GM21423 (cell line): ENCODE data around the gene CLIC1.
A peak's percentile ranks its signal among the peaks of the same experiment; 100 is the strongest.

Source experiments
- ATAC-seq: cut with Tn5 transposase; IDR thresholded peaks from one replicate; pipeline ENCODE4 v1.9.1; 2021; ENCODE audit warnings: mild to moderate bottlenecking, moderate library complexity; ENCODE audit not compliant: unreplicated experiment

CLIC1 gene

DNA sequence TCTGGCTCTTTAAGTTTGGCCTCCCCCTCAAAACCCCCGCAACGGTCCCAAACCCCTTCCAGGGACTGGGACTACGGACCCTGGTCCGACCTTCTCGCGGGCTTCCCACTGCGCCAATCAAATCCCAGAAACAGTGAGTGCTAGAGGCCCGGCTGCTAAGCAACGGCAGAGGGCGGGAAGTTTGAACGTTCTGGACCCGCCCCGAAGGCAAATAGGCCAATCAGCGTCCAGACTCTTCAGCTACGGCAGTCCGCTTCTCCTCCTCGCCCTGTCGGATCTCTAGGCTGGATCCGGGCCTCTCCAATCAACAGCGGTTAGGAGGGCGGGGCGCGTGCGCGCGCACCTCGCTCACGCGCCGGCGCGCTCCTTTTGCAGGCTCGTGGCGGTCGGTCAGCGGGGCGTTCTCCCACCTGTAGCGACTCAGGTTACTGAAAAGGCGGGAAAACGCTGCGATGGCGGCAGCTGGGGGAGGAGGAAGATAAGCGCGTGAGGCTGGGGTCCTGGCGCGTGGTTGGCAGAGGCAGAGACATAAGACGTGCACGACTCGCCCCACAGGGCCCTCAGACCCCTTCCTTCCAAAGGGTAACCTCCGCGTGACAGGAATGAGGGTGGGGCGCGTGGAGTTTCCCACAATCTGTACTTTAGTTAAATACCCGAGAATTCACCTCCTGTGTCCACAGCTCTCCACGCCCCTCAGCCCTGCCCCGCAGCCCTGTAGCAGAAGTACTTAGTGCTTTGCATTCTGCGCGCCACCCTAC is 3.5 kb upstream of the CLIC1 start, which contains the start of gene MSH5:
TSS of gene MSH5 (plus strand) at position 367 of the 758 bp plus-strand sequence. CDS start 462 bp downstream, outside the sequence.
- peak; percentile 69 for ATAC-seq

DNA sequence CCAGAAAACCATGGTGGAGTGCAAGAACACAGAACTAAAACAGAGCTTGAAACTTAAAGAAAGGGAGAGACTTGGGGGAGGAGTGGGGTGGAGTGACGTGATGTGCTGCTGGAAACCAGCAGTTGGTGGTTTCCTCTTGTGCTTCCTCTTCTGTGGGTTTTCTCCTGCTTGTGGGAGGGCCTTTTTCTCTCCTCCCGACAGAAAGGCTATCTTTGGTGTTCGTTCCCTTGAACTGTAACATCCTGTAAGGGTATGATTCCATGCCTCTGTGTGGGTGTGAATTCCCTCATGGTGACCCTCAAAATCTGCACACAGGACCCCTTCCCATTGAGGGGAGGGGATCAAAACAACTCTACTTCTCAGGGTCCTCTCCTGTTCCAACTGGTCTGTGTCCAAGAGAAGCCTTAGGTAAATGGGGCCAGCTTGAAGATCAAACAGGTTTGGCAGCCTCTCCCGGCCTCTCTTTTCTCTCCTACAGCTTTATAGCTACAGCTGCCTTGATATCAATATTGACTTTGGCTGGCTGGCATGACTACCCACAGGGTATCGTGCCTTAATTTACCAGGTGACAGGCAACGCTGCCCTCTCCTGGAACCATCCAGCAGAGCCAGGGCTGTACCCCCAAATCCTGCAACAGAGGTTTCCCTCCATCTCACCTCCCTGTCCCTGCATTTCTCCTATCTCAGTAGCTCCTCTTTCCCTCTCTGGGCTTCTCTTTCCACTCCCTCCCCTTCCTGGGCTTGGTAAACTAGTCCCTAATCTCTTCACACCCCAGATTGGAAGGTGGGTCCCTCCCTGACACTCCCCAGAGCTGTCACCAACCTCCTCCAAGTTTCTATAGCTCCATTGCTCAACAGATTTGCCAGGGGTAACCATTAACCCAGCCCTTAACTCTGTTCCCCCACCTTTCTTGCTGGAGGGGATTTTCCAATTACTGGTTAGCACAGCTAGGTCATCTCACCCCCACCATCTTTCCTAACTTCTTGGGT is 2.0 kb upstream of the CLIC1 start:
- no peak for ATAC-seq

DNA sequence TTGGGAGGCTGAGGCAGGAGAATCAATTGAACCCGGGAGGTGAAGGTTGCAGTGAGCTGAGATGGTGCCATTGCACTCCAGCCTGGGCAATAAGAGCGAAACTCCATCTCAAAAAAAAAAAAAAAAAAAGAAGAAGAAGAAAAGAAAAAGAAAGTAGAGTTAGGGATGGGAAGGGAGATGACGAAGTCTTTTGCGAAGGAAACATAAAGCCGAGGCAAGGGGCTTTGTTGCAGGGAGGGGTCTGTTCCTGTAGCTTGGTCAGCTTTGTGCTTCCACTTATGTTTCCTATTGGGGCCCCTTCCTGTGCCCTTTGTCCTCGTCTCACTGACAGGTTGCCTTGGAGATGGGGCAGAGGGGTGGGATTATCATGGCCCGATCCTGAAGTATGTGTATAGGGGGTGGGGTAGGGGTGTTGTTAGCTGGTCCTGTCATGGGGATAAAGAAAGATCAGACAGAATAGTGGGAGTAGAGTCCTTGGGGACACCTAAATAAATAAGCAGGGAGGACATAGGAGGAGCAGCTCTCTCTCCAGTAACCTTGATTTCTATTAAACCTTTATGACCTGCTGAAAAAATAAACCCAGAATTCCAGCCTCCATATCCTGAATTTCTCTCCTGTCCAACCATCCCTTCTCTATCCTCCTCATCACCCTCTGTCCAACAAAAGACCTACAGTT is 1.1 kb upstream of the CLIC1 start:
- ATAC-seq, result no peak

DNA sequence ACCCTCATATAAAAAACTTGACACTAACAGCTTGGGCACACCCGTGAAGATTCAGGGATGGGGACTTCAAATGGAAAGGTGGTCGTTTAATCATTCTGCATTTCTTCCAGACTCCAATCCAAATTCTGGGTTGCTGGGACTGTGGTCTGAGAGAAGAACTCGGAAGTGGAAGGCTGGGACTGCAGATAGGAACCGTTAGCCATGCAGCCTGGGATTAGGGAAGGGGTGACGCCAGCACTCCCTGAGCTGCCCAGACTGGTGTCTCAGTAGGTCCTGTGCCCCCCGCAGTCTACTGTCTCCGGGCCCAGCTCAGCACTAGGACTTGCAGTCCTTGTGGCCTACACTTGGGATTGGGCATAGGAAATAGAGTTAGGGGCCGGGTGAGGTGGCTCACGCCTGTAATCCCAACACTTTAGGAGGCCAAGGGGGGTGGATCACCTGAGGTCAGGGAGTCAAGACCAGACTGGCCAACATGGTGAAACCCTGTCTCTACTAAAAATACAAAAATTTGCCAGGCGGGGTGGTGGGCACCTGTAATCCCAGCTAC is 511 bp upstream of the CLIC1 start:
- no peak for ATAC-seq

DNA sequence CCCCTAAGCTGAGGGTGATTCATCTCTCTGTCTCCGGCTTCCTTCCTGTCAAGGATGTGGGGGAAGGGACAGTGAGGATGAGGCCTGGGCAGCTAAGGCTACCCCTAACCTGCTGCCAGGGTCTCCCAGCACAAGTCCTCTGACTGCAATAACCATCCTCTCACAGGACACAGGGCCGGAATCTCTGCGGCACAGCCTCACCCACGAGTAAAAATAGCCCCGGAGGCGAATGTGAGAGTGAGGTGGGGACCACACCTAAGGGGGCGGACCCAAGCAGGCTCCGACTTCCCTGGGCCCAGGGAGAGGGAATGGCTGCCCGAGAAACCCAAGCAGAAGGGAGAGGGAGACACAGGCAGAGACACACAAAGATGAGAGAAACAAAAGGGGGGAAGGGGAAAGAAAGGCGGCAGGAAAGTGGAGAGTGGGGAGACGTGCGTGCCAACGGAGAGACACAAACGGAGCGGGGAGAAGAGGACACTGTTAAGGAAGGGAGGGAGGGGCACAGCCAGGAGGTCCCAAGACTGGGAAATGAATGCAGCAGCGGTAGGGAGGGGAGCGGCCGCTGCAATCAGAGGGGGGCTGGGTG is 1.4 kb downstream of the CLIC1 start:
- peak; percentile 30 for ATAC-seq

DNA sequence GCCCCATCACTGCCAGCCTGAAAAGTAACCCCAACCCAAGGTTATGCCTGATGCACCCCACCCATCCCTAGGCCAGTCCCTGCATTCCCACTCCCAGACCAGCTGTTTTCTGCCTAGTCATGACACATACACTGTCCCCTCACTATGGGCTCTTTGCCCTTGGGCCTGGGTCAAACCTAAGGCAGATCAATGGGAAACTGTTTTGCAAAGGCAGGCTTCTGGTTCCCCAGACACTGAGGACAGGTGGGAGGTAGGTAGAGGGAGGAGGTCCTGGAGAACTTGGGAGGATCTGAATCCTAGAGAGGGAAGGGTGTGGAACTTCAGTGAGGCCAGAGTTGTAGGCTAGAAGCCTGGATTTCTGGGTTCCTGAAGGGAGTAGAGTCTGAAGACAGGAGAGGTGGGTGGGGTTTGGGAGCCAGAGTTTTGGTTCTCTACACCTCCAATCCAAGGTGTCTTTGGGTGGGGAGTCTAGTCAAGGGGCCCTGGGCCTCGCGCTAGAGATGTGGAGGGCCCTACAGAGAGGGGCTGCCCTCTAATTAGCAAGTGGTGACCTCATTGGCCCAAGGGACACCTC is 2.0 kb downstream of the CLIC1 start:
- no peak for ATAC-seq

DNA sequence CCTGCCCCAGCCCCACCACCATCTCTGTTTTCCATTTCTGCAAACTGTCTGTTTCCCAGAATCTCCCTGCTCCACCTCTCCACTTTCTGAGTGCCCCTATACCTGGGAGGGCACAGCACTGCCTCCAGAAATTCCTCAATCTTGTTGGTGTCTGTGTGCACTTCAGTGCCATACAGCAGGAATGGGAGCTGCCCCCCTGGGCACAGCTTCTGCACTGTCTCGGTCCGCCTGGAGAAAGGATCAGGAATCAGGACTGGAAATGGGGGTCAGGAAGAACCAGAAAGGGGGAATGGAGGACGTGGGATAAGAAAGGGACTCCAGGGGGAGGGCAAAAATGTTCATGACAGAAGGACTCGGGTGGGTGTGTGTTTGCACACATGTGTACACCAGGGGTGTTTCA is 2.6 kb downstream of the CLIC1 start:
- no peak for ATAC-seq

DNA sequence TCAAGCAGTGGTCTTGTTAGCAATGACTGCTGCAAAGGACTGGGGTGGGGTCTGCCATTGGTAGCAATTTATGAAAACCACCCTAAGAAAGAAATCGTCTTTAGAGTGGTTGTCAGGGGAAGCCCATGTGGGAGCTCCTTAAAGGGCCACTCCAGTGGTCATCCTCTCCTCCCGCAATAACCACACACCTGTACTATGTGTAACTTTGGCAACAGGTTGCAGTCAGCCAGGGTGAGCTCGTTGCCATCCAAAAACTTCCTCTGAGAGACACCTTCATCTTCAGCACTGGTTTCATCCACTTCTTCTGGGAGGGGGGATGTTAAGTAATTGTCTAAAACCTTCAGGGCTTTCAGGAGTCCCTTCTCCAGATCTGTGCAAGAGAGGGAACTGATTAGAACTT is 4.3 kb downstream of the CLIC1 start:
- no peak for ATAC-seq

DNA sequence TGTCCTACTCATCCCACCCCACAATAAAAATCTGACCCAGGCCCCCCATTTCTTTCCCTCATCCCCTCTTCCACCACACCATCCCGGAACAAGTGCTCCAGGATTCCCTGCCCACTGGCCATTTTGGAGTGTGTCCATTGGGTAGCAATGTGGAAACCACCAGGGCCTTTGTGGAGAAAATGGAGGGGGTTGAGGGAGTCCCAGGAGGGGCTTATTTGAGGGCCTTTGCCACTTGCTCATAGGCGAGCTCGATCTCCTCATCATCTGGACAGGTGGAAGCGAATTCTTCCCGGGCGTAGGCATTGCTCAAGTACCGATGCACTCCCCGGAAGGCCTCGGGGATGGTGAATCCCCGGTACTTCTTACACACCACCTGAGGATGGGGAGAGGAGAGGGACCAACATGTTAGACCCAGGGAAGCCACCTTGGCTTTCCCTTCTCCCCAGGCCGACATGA is 5.7 kb downstream of the CLIC1 start:
- no peak for ATAC-seq

DNA sequence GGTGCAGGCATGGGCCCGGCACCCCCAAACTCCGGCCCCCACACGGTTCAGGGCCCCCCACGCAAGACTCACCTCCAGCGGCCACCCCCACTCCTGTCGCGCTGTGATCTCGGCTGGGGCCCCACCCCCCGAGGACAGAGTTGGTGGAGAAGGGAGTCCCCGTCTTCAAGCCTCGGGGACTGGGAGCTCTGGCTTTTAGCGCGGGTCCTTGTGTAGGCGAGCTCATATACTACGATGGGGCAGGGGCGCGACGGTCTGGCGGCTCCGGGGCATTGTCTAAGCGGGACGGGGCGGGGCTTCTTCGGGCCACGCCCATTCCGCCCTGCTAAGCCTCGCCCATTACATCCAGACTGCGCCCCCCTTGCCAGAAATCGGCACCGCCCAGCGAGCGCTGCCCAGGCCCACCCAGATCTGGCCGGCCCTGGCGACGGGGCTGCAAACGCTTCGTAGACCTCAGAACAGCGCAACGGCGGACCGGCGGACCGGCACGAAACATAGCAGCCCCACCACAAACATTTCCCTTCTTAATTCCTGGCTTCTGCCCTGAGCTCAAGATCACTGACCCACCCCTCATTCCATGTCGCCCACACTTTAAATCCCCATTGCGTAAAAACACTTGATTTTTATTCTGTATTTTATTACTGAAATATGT is 6.2 kb downstream of the CLIC1 start:
- peak; percentile 27 for ATAC-seq

DNA sequence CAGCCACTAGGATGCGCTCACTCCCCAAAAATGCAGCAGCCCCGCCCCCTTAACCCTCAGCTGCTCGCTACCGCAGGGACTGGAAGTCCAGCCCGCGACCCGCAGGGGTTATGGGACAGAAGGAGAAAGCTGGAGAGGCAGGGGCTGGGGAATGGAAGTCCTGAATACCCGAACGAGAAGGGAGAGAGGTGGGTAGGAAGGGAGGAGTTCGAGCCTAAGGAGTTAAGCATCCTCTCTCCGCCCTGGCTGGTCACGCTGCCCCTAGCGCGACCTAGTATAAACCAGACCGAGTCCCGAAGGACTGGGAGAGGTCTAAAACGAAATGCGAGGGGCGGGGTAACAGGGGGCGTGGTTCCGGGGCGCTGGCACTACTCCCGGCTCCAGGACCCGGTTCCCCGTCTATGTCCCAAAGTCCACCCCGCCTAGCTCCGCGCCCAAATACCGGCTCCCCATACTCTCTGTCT is 6.8 kb downstream of the CLIC1 start:
- no peak for ATAC-seq

DNA sequence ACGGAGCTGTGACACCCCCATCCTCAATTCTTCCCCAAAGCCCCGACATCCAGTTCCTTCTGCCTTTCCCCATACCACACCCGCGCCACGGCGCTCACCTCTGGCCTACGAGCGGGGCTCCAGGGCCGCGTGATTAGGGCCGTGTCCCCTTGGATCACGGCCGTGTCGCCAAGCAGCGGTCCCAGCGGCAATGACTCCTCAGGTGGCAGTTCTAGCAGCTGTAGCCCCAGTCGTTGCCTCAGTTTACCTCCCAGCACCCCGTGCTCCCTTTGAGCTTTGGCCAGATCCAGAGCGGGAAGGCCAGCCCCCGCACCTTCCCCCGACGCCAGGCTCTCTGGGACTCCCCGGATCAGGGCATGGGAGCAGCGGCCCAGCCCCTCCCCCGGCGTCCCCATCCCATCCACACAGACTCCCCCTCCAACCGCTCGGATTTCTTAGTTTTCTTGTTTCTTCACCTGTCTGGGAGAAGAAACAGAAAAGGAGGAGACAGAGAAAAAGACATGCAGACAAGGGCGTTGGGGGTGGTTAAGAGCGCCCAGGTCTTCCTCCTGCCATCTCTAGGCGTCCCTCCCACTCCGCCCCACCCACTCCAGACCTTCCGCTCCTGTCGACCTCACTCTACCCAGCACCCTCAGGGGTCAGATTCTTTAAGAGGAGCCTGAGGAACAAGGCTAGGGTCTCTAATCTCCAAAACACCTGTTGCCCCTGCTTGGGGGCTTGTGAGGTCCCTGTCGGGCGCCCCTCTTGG is 7.4 kb downstream of the CLIC1 start, which contains the start of gene DDAH2:
TSS of gene DDAH2 (minus strand) at position 533 of the 748 bp plus-strand sequence. CDS start at position 395, 138 bp downstream.
- no peak for ATAC-seq

DNA sequence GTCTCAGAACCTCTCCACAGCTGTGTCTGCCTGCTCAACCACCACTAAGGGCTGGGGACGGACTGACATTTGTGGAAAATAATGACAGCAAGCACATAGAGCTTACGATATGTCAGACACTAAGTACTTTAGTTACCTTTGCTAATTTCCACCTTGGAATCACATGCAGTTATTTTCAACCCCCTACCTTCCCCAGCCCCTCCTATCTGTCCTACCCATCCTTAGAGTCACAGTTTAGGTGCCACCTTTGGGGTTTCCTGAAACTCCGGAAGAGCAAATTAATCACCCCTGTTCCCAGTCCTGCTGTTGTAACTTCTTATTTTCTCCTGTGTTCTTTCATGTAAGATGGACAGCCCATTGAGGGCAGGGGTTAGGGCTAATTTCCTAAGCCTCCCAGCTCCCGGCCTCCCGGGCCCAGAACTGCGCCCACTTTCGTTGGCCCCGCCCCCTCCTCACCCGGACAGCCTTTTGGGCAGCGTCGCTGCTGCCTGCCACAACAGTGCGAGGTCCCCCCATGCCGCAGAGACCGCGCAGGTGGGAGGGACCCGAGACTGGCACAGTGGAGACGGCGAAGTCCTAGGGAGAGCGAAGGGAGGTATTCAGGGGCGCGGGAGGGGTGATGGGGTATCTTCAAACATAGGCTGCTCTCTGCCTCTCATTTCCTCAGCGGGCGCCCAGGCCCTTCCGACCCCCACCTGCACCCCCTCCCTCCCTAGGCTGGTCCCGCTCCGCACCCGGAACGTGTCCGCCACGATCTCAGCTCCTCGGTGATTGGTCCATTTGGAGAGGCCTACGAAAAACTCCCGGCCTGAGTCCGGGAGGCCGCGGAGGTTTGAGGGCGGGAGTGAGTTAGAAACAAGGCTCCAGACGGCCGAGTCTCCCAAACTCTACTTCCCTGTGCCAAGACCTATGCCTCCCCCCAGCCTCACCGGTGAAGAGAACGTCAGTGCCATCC is 8.3 kb downstream of the CLIC1 start:
- ATAC-seq, result no peak

DNA sequence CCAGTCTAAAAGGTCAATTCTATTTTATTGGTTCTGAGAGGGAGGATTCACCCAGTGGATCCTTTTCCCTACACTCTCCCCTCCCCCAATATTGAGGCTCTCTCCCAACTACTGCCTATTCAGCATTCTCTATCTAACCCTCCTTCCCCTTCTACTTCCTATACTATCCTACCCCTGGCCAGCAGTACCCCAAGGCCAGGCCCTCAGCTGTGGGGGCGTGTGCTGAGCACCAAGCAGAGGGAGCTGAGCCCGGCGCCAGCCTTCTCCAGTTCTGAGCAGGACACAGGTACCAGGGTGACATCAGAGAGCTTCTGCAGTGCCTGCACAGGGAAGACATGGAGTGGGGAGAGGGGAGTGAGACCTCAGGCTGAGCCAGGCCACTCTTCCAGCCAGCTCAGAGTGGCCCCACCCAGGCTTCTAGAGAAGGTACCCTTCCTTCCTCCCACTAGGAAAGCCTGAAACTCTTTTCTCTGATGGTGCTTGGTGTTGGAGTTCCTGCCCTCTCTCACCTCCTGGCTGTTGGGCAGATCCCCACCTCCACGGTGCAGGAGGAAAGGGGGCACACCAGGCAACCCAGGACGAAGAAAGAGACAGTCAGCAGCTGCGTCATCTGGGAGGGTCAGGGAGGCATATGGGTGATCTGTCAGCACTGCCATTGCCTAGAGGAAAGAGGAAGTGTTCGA is 9.2 kb downstream of the CLIC1 start:
- peak; percentile 54 for ATAC-seq

DNA sequence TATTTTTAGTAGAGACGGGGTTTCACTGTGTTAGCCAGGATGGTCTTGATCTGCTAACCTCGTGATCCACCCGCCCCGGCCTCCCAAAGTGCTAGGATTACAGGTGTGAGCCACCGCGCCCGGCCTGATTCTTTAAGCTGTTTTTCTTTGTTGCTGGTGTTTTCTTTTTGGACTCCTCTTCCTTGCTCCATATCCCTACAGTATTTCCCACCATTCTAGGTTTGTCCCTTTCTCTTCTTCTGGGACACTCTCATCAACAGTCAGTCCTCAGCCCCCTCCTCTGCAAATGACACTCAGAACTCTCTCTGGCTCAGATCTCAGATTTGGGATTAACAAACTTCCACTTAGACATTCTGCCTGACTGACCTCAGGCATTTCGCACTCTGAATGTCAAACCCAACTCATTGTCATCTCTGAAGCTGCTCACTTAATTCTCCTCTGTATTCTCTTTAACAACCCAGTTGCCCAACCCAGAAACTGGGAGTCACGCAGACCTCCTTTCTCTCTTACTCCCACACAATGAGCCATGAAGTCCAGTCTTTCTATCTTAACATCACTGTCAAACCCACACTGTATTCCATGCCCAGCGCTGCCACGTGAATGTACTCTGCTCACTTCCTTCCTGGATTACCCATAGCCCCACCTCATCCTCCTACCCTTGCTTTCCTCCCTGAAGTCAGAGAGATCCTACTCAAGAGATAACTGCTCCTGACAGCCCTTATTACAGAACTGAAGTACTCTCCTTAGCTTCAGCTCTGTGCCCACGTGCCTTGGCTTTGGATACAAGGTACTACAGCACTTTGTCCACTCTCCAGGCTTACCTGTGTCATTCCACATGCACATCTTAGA is 10.6 kb downstream of the CLIC1 start:
- ATAC-seq, result no peak
